Colon (tissue), 2 donors: ENCODE measurements around the gene SPAST.
"Not testable (repeated sequence)": the region's sequence is repeated elsewhere in the genome, so short reads cannot be mapped to it uniquely, and the experiment has no call there.

Experiments used
- FAIRE-seq: peaks from 2 replicates; lab custom pipeline; 2012; peaks lifted over from hg19 to GRCh38; lab: Jason Lieb, UNC
- donor health status: control.
- donor health status: control.

SPAST gene

GRCh38 chr2:32063310-32064020 is at the start of gene SPAST:
TSS of gene SPAST (plus strand) at chr2:32063556. CDS start at chr2:32063832, 276 bp downstream.
- no peak for FAIRE-seq

- not testable (repeated sequence) for FAIRE-seq
These were observed 44.4 kb upstream of the SPAST start for GRCh38 chr2:32018789-32019482.

GRCh38 chr2:32034198-32034887 is 29.0 kb upstream of the SPAST start:
- FAIRE-seq: not testable (repeated sequence)

- no peak for FAIRE-seq
These were observed 23.7 kb upstream of the SPAST start, which contains the start of gene DPY30 for GRCh38 chr2:32039447-32040219. TSS of gene DPY30 (minus strand) at chr2:32039805. CDS start at chr2:32039456, 349 bp downstream.

GRCh38 chr2:32043561-32043960 is 19.8 kb upstream of the SPAST start:
- FAIRE-seq: no peak

- FAIRE-seq: no peak
These were observed 11.4 kb upstream of the SPAST start for GRCh38 chr2:32051836-32052439.

- not testable (repeated sequence) for FAIRE-seq
These were observed 8.8 kb upstream of the SPAST start for GRCh38 chr2:32054583-32054982.

- FAIRE-seq: no peak
These were observed 5.2 kb upstream of the SPAST start for GRCh38 chr2:32058130-32058529.

GRCh38 chr2:32060266-32060665 is 3.1 kb upstream of the SPAST start:
- no peak for FAIRE-seq

GRCh38 chr2:32061430-32061829 is 1.9 kb upstream of the SPAST start:
- no peak for FAIRE-seq

GRCh38 chr2:32061973-32062861 is 1.1 kb upstream of the SPAST start:
- FAIRE-seq: no peak

- FAIRE-seq: no peak
These were observed 755 bp downstream of the SPAST start for GRCh38 chr2:32064021-32064601.

GRCh38 chr2:32064713-32065112 is 1.4 kb downstream of the SPAST start:
- FAIRE-seq: no peak

- FAIRE-seq: no peak
These were observed 4.2 kb downstream of the SPAST start for GRCh38 chr2:32067549-32067948.

- no peak for FAIRE-seq
These were observed 10.8 kb downstream of the SPAST start for GRCh38 chr2:32074134-32074506.

- FAIRE-seq: no peak
These were observed 32.3 kb downstream of the SPAST start for GRCh38 chr2:32095671-32096070.

- no peak for FAIRE-seq
These were observed 44.8 kb downstream of the SPAST start for GRCh38 chr2:32108111-32108510.

- FAIRE-seq: no peak
These were observed 54.7 kb downstream of the SPAST start for GRCh38 chr2:32118055-32118454.

GRCh38 chr2:32119161-32119560 is 55.8 kb downstream of the SPAST start:
- no peak for FAIRE-seq

GRCh38 chr2:32124660-32125059 is 61.3 kb downstream of the SPAST start:
- no peak for FAIRE-seq
